HepG2 (cell line): ENCODE measurements around the gene RTN4. TPM values are rescaled to one million over a fixed set of nuclear protein-coding genes. Genes with fewer than 3 reads are reported as not detected.
A peak's percentile ranks its signal among the peaks of the same experiment; 100 is the strongest.

Experiments used
- BCL6 ChIP-seq: IDR thresholded peaks from 2 replicates; pipeline ENCODE4 v1.6.1; 2016; ENCODE audit warnings: missing genetic modification reagents, missing compliant biosample characterization
- CENPBD1 ChIP-seq: sonication (generic); formaldehyde crosslinking; IDR thresholded peaks from 2 replicates; pipeline ENCODE4 v1.8.0; 2022; ENCODE audit warnings: missing genetic modification reagents, low read depth, mild to moderate bottlenecking, borderline replicate concordance
- DDIT3 ChIP-seq: sonication (generic); formaldehyde crosslinking; IDR thresholded peaks from 2 replicates; pipeline ENCODE4 v1.4.0; 2020; ENCODE audit warnings: mild to moderate bottlenecking, missing genetic modification reagents
- DZIP1 ChIP-seq: sonication (generic); formaldehyde crosslinking; IDR thresholded peaks from 2 replicates; pipeline ENCODE4 v1.5.0; 2020; ENCODE audit warnings: mild to moderate bottlenecking, missing genetic modification reagents
- ELK4 ChIP-seq: sonication (generic); formaldehyde crosslinking; IDR thresholded peaks from 2 replicates; pipeline ENCODE4 v1.9.0; 2021; ENCODE audit warnings: missing genetic modification reagents, borderline replicate concordance
- HNF1A ChIP-seq, 2 experiments: sonication (generic) in 1 of 2; formaldehyde crosslinking in 1 of 2; IDR thresholded peaks; 2 replicates each; pipeline versions ENCODE4 v1.4.0 to v1.6.1; 2016 to 2020; ENCODE audit warnings: borderline replicate concordance in 1 of 2, low read depth in 1 of 2, mild to moderate bottlenecking in 1 of 2, missing genetic modification reagents in 1 of 2
- IRF1 ChIP-seq: sonication (generic); formaldehyde crosslinking; IDR thresholded peaks from 2 replicates; pipeline ENCODE4 v1.4.0; 2020; ENCODE audit warnings: low read depth, mild to moderate bottlenecking, missing genetic modification reagents
- KLF15 ChIP-seq: sonication (generic); formaldehyde crosslinking; IDR thresholded peaks from 2 replicates; pipeline ENCODE4 v1.8.1; 2023; ENCODE audit warnings: borderline replicate concordance, mild to moderate bottlenecking, inconsistent platforms, missing genetic modification reagents, mixed read lengths
- LBX2 ChIP-seq: sonication (generic); formaldehyde crosslinking; IDR thresholded peaks from 2 replicates; pipeline ENCODE4 v1.5.0; 2020; ENCODE audit warnings: missing genetic modification reagents, mild to moderate bottlenecking, borderline replicate concordance
- MAFF ChIP-seq: IDR thresholded peaks from 2 replicates; pipeline ENCODE4 v1.6.1; 2011; ENCODE audit warnings: low read depth, low read length, improper control_type of control experiment
- MTA1 ChIP-seq: sonication (generic); formaldehyde crosslinking; IDR thresholded peaks from 2 replicates; pipeline ENCODE4 v1.4.0; 2020; ENCODE audit warnings: missing genetic modification reagents, mild to moderate bottlenecking, borderline replicate concordance
- NCOA5 ChIP-seq: sonication (generic); formaldehyde crosslinking; IDR thresholded peaks from 2 replicates; pipeline ENCODE4 v1.4.0; 2020; ENCODE audit warnings: missing genetic modification reagents
- RBM22 ChIP-seq: fragments of 200-400 bp; formaldehyde crosslinking; optimal IDR thresholded peaks from 2 replicates; pipeline ENCODE3; 2017; ENCODE audit warnings: mild to moderate bottlenecking, low read length, moderate library complexity
- SMYD3 ChIP-seq: sonication (generic); formaldehyde crosslinking; IDR thresholded peaks from 2 replicates; pipeline ENCODE4 v1.8.1; 2023; ENCODE audit warnings: mild to moderate bottlenecking, missing genetic modification reagents
- TARDBP ChIP-seq: sonication (generic); formaldehyde crosslinking; IDR thresholded peaks from 2 replicates; pipeline ENCODE4 v1.8.0; 2022; ENCODE audit warnings: mild to moderate bottlenecking, missing genetic modification reagents
- TSC22D2 ChIP-seq: sonication (generic); formaldehyde crosslinking; IDR thresholded peaks from 2 replicates; pipeline ENCODE4 v1.5.1; 2020; ENCODE audit warnings: missing genetic modification reagents, mild to moderate bottlenecking, borderline replicate concordance
- ZNF556 ChIP-seq: sonication (generic); formaldehyde crosslinking; IDR thresholded peaks from 2 replicates; pipeline ENCODE4 v1.4.0; 2020; ENCODE audit warnings: mild to moderate bottlenecking, missing genetic modification reagents, borderline replicate concordance
- ZNF709 ChIP-seq: sonication (generic); formaldehyde crosslinking; IDR thresholded peaks from 2 replicates; pipeline ENCODE4 v1.5.0; 2020; ENCODE audit warnings: mild to moderate bottlenecking, missing genetic modification reagents
- ZNF777 ChIP-seq: sonication (generic); formaldehyde crosslinking; IDR thresholded peaks from 2 replicates; pipeline ENCODE4 v1.4.0; 2020; ENCODE audit warnings: missing genetic modification reagents
- polyA plus RNA-seq, 8 experiments: library from polyadenylated mRNA; depleted of rRNA in 3 of 8; stranded (reverse) in 7 of 8; unstranded in 1 of 8; fragments of >200 nt; fragmentation: Illumina TruSeq in 4 of 8; extraction: Trizol in 4 of 8; gene quantifications; 2 replicates each; pipeline versions ENCODE4 v1.2.1 to v1.2.3, GENCODE V29; 2011 to 2016; ENCODE audit warnings: low read depth in 4 of 8, missing spikeins in 1 of 8, mixed read lengths in 1 of 8; ENCODE audit not compliant: insufficient read depth in 1 of 8
- total RNA-seq, 5 experiments: library from RNA; depleted of rRNA; stranded (reverse); fragments of >200 nt; fragmentation: Illumina TruSeq; extraction: Trizol; gene quantifications; 2 replicates each; pipeline ENCODE4 v1.2.3, GENCODE V29; 2016; ENCODE audit warnings: low read depth in 1 of 5

RTN4 gene
- total and polyA plus RNA-seq, 2 of the 13 experiments (the other 11 are each of a cell fraction or from before 2014, with no cell fraction given): 98.4 to 133 TPM

- TF ChIP-seq HNF1A (IDR thresholded peaks at IDR 0.05; ENCODE audit: low read depth) (0 out of 2 replicates have a peak, but pooled peaks have one; percentile 34), HNF1A (CRISPR knock-in tag; IDR thresholded peaks at IDR 0.05; ENCODE audit: borderline replicate concordance) (peak; percentile 32; the same call in 1 of the 2 replicates), ZNF556 (CRISPR knock-in tag) (no peak), ZNF777 (CRISPR knock-in tag) (no peak), TARDBP (peak; percentile 43; the same call in 1 of the 2 replicates), LBX2 (CRISPR knock-in tag) (no peak), TSC22D2 (no peak), NCOA5 (CRISPR knock-in tag) (no peak), MAFF (peak; percentile 53), CENPBD1 (CRISPR knock-in tag) (no peak), DDIT3 (CRISPR knock-in tag) (no peak), KLF15 (CRISPR knock-in tag) (no peak), IRF1 (CRISPR knock-in tag) (no peak), DZIP1 (CRISPR knock-in tag) (no peak), BCL6 (peak; percentile 69), MTA1 (CRISPR knock-in tag) (no peak), ZNF709 (CRISPR knock-in tag) (peak; percentile 28; the same call in 1 of the 2 replicates), ELK4 (CRISPR knock-in tag) (no peak), SMYD3 (CRISPR knock-in tag) (peak; percentile 42; the same call in 1 of the 2 replicates), RBM22 (no peak)
These were observed 24.0 kb downstream of the RTN4 start (continued) for GRCh38 chr2:55026202-55026601.
